Right forelimb (tissue), 1 donor: ENCODE results near the gene NRCAM.
"Not testable (repeated sequence)": the region's sequence is repeated elsewhere in the genome, so short reads cannot be mapped to it uniquely, and the experiment has no call there.

ENCODE experiments used
- DNase-seq: peaks from one replicate; pipeline ENCODE4 v3.0.0-alpha.2; 2018

The NRCAM gene

DNA sequence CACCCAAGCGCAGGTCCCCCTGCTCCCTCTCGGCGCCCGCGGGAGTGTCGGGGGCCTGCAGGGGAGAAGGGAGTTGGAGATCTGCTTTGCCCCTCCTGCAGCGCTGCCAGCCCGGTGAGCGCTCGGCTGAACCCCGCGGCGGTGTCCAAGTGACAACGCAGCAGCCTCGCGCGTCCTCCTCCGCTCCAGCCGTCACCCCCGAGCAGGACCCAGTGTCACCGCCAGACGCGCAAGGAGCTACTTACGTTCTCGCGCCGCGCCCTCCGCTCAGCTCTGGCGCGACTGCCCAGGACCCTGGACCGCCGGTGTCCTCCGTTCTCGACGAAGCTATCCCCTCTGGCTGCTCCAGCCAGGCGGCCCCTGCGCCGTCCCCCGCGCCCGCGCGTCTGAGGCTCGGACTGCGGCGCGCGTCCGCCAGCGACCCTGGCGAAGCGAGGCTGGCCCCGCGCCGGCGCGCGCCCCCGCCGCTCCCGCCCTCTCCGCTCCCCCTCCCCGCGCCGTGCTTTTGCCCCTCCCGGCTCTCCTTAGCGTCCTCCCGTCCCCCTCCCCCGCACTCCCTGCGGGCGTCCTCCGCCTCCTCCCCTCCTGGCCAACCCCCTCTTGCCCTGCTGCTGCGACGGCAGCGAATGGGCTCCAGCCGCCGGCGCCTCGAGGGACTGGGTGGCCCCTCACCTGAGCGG is at the start of gene NRCAM:
NRCAM (minus strand) TSS at position 439 of the 680 bp plus-strand sequence. CDS start 216,372 bp downstream, outside the sequence.
- peak; percentile 70 for DNase-seq

DNA sequence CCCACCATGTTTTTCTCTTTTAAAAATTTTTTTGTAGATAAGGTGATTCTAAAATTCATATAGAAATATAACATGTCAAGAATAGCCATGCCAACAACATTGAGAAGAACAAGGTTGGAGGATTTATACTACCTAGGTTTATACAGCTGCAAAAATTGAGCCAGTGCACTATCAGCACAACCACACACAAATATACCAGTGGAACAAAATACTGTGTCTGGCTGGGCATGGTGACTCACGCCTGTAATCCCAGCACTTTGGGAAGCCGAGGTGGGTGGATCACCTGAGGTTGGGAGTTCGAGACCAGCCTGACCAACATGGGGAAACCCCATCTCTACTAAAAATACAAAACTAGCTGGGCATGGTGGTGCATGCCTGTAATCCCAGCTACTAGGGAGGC is 48.3 kb upstream of the NRCAM start:
- not testable (repeated sequence) for DNase-seq

- no peak for DNase-seq
Observed at GRCh38 chr7:108503112-108504026, 47.1 kb upstream of the NRCAM start.

- DNase-seq, result no peak
Observed at GRCh38 chr7:108499566-108499965, 43.3 kb upstream of the NRCAM start.

DNA sequence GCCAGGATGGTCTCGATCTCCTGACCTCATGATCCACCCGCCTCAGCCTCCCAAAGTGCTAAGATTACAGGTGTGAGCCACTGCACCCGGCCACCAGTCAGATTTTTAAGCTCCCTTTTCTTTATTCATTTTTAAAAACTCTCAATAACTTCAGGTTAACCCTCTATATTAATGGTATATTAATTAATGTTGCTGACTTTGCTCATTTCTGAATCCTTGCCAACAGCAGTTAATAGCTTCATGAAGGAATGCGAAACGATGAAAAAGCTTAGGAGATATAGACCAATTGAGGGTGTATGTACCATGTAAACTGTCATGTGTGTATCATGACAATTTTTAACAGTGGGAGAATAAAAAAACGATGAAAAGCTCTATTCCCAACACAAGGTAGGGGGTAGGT is 42.2 kb upstream of the NRCAM start:
- no peak for DNase-seq

- DNase-seq, result no peak
Observed at GRCh38 chr7:108497082-108497725, 41.0 kb upstream of the NRCAM start.

GRCh38 chr7:108492742-108493141 is 36.5 kb upstream of the NRCAM start:
- no peak for DNase-seq

DNA sequence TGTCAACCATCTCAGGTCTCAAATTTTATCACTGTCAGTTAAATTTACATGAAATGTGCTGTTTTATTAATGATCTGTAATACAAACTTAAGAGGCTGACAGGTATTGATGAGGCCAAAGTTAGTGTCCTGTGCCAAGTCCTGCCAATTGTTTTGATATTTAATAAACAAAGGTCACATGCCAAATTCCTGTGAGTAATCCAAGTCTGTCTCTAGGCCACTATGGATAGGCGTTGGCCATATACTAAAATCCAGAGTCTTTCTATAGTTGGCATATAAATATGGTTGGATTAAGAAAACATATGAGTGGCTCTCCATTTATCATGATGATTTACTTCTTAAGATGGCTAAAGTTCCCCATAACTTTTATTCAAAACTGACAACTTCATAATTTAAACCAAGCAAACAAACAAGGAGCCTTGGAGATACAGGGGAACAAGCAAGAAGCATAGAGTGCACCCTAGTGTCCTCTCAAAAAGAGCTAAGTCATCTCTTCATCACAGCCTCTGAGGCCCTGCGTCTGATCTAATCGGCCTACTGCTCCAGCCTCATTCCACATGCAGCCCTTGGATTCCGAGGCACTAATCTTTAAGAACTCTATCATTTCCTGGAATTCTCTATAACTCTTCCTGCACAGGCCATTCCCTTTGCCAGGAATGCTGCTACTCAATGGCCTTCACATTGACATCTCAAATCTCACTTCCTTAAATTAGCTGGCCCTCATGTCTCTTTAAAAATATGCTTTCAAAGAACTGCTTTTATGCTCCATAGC is 32.7 kb upstream of the NRCAM start:
- DNase-seq, result no peak

DNA sequence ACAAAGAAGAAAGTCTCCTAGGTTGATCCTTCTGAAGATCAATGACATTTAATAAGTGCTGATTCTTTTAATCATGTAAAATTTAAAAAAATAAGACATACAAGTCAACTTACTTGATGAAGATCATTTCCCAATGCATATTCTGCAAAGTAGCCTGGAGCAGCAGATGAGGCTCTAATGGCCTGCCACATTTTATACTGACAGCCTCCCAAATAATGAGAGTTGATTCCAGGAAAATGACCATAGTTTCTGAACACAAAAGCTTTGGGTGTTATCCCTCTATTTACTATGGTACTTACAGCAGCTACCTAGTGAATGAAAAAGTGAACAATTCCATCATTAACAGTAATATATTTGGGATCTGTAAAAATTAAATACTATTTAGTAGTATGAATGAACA is 31.4 kb upstream of the NRCAM start:
- DNase-seq, result no peak

DNA sequence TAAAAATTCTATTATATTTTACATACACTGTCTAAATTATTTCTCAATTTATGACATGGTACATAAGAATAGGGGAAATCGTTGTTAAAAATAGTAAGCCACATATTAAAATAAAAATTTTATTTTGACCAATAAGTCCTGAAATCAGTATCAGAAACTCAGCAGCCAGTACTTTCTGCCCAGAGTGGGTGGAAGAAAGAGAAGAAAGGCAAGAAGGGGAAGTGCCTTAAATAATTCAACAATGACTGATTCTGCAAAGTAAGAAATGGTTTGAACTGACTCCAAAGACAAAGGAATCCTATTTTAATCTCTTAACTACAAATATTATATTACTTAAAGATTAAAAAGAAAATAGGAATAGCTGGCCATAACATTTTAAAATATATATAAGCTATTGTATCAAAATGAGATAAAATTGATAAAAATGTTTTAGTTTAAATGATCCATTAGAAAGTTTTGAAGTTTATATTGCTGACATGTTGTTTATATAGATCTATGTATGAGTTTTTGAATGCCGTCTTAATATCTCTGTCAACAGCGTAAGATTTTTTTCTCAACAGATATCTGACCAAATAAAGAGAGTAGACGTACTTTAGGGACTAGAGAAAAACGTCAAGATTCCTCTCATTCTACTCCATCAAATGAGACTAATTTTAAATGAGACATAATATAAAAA is 30.2 kb upstream of the NRCAM start:
- DNase-seq, result no peak

GRCh38 chr7:108484137-108484536 is 27.9 kb upstream of the NRCAM start:
- no peak for DNase-seq

- no peak for DNase-seq
Observed at GRCh38 chr7:108480311-108480710, 24.1 kb upstream of the NRCAM start.

DNA sequence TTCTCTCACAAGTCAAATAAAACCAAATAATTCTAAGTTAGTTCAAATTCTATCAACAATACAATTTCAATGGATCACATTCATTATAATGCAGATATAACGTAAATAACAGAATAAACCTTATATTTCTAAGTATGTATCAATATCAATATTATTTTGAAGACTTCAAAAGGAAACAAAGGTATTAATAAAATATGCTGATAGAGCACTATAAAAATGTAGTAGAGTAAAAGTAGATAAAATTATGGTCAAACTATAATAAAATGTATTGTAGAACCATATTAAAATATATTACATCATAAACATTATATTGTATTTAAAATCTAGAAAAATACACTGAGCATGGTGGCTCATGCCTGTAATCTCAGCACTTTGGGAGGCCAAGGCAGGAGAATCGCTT is 23.5 kb upstream of the NRCAM start:
- DNase-seq, result no peak

DNA sequence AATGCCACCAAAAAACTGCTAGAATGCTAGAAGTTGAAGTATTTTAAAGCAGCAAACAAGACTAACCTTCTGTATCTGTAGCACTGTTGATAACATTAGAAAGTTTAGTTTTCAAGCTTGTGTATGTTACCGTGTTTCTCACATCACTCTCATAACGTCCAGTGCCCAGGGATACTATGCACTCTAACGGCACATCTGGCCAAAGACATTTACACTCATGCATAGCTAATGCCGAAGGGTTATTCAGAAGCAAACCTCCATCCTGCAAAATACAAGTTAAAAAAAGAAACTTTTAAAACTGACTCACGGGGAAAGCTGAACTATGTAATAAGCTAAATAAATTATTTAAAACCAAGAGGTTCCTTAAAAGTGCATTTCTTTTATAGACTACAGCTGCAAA is 22.9 kb upstream of the NRCAM start:
- DNase-seq, result no peak

DNA sequence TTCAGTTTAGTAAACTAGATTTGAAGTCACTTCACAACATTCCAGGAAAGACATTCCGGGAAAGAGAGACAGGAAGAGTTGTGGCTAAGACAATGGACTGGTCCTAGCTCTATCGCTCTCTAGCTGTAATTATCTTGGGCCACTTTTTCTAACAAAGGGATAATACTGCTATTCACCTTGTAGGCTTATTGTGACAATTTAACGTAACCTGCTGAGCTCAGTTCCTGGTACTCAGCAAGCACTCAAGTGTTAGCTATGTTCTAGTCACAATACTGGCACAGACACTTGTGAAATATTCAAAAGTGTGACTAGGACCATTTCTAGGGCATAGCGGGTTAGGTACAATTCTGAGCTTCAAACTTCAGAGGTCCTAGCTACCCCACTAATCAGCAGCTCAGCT is 12.0 kb upstream of the NRCAM start:
- no peak for DNase-seq

DNA sequence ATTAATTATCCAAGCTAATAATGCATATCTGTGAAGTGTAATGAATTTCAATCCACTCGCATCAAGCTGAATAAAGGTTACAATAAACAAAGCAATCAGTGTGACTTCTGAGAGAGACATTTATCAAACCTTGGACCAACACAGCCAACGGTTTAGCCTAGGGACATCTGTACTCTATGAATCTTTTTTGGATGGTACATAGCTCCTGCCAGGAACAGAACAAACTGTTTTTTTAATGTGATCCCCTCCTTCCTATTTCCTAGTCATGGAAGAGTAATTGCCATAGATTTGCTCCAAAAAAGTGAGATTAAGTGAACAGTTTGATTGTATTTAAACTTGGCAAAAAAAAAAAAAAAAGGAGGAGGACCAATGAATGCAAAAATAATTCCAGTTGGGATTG is 11.2 kb upstream of the NRCAM start:
- no peak for DNase-seq

GRCh38 chr7:108466322-108466721 is 10.1 kb upstream of the NRCAM start:
- DNase-seq, result not testable (repeated sequence)

DNA sequence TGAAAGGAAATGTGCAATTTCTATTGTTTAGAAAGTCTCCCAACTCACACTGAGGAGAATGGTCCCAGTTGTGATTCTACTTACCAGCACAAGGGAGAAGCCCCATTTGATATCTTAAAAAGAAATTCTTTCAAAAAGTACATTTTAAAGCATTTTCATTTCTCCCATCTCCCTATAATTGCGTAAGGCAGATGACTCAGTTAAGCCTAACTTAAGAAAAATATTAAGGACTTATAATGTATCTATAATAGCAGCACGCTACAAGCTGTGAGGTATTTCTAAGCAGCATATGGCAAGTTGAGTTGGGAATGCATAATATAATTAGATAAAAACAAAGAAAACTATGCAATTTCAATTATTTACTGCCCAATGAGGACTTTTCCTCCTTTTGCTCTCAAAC is 8.5 kb upstream of the NRCAM start:
- DNase-seq, result no peak

DNA sequence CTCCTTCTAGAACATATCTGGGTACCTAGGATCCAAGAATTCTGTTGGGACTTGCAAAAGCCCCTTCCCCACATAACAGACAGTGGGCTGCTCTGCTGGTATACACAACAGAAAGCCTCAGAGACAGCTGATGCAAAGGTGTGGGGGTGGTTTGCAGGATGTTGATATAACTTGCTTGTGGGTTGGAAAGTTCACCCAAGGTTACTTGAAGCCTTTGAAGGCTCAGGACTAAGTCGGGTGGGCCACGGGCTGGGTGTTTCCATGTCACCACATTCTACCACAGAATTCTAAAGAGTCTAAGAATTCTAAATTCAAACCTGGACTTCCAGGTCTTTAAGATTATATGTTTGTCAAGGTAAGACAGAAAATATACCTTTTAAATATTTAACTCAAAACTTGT is 7.4 kb upstream of the NRCAM start:
- no peak for DNase-seq

DNA sequence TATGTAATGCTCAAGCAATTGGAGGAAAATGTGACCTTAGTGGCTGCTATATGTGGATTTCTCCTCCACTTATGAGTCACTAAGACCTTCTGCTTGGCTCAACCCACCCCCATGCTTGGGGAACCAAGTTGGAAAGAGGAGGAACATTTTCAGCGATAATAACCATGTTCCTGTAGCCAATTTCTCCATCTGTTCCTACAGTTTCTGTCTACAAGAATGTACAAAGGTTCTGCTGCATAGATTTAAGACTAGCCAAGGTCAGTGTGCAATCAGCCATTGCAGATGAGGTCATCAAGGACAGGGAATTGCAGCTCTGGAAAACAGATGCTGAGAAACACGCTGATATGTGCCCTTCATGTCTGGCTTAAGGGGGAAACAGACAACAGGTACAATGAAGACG is 5.6 kb upstream of the NRCAM start:
- DNase-seq, result no peak

DNA sequence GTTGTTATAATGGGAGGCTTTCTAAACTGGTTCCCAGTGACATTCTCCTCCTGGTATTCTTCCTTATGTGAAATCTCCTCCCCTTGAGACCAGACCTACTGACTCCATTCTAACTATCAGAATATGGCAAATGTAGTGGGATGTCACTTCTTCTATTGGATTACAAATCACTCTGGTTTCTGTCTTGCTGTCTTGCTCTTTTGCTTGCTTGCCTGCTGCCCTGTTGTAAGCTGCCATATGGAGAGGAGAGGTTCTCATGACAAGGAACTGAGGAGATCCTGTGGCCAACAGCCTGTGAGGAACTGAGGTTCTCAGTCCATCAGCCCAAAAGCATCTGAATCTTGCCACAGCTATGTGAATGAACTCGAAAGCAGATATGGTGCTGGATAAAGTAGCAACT is 4.7 kb upstream of the NRCAM start:
- DNase-seq, result no peak

GRCh38 chr7:108459922-108460551 is 3.8 kb upstream of the NRCAM start:
- DNase-seq, result no peak
